H1 (cell line): ENCODE measurements around the gene KLHL8. TPM values are rescaled to one million over a fixed set of nuclear protein-coding genes. Genes with fewer than 3 reads are reported as not detected.

Source experiments
- CTCF ChIA-PET: fragments of 300-600 bp; sonication (Branson Sonifier 250); formaldehyde crosslinking; loops from one replicate; lab custom pipeline; 2021; ENCODE audit not compliant: partially characterized antibody; lab: Charles Lee
- POLR2A ChIA-PET: fragments of 300-600 bp; sonication (Branson Sonifier 250); formaldehyde crosslinking; loops from one replicate; lab custom pipeline; 2021; ENCODE audit warnings: inconsistent platforms; ENCODE audit not compliant: partially characterized antibody; lab: Charles Lee
- DNase-seq, 2 experiments: peaks; one replicate each; pipeline versions ENCODE4 v3.0.0 to v3.0.0-alpha.2; 2010 to 2022; ENCODE audit warnings: low spot score in 2 of 2, low read depth in 1 of 2, mixed read lengths in 1 of 2
- FAIRE-seq: peaks from 2 replicates; lab custom pipeline; 2011; peaks lifted over from hg19 to GRCh38; lab: Jason Lieb, UNC
- H2AFZ ChIP-seq: 2 replicates; pipeline ENCODE4 v1.8.1; 2012; ENCODE audit warnings: low read length, inconsistent platforms
- H2AK5ac ChIP-seq: 2 replicates; pipeline ENCODE4 v1.6.1; 2013; ENCODE audit warnings: low read depth, low read length
- H2BK120ac ChIP-seq: replicated peaks from 2 replicates; pipeline ENCODE3; 2013; ENCODE audit warnings: low read depth, low read length, inconsistent platforms
- H2BK12ac ChIP-seq: 2 replicates; pipeline ENCODE4 v1.6.1; 2013; ENCODE audit warnings: low read depth, low read length
- H2BK15ac ChIP-seq: 2 replicates; pipeline ENCODE4 v1.6.1; 2013; ENCODE audit warnings: low read length
- H2BK20ac ChIP-seq: 2 replicates; pipeline ENCODE4 v1.6.1; 2013; ENCODE audit warnings: low read length
- H2BK5ac ChIP-seq: 2 replicates; pipeline ENCODE4 v1.6.1; 2013; ENCODE audit warnings: low read depth, low read length
- H3K14ac ChIP-seq: 2 replicates; pipeline ENCODE4 v1.6.1; 2013; ENCODE audit warnings: inconsistent platforms; ENCODE audit not compliant: insufficient read length
- H3K18ac ChIP-seq: 2 replicates; pipeline ENCODE4 v1.6.1; 2013; ENCODE audit warnings: low read length; ENCODE audit errors: extremely low read depth
- H3K23ac ChIP-seq: 2 replicates; pipeline ENCODE4 v1.6.1; 2013; ENCODE audit warnings: inconsistent platforms; ENCODE audit not compliant: insufficient read length
- H3K23me2 ChIP-seq: 2 replicates; pipeline ENCODE4 v1.6.1; 2013; ENCODE audit warnings: low read depth, low read length
- H3K27ac ChIP-seq: 2 replicates; pipeline ENCODE4 v1.6.1; 2011; ENCODE audit warnings: low read depth, low read length, inconsistent platforms
- H3K27me3 ChIP-seq, 4 experiments: replicated peaks in 1 of 4; 1 replicate in 1 of 4; 2 replicates in 3 of 4; pipeline versions ENCODE4 v1.6.1 to v1.8.1; 2011 to 2013; ENCODE audit warnings: low read length in 3 of 4, mild to moderate bottlenecking in 3 of 4, inconsistent platforms in 2 of 4, mixed read lengths in 2 of 4, moderate library complexity in 1 of 4; ENCODE audit not compliant: control insufficient read depth in 3 of 4, insufficient read depth in 3 of 4; ENCODE audit errors: extremely low read depth in 1 of 4
- H3K36me3 ChIP-seq, 4 experiments: 2 replicates each; pipeline versions ENCODE4 v1.6.1 to v1.8.1; 2011 to 2013; ENCODE audit warnings: mild to moderate bottlenecking in 4 of 4, low read length in 3 of 4, moderate library complexity in 2 of 4, control low read depth in 1 of 4, inconsistent platforms in 1 of 4; ENCODE audit not compliant: insufficient read depth in 4 of 4, control insufficient read depth in 2 of 4
- H3K4ac ChIP-seq: replicated peaks from 2 replicates; pipeline ENCODE3; 2013; ENCODE audit warnings: low read length, low read depth, mixed read lengths, inconsistent platforms; ENCODE audit not compliant: insufficient read length
- H3K4me1 ChIP-seq, 4 experiments: replicated peaks in 1 of 4; 1 replicate in 1 of 4; 2 replicates in 3 of 4; pipeline versions ENCODE4 v1.6.1 to v1.8.1; 2011 to 2013; ENCODE audit warnings: low read length in 3 of 4, inconsistent platforms in 2 of 4, mixed read lengths in 1 of 4; ENCODE audit not compliant: insufficient read depth in 4 of 4, control insufficient read depth in 3 of 4
- H3K4me2 ChIP-seq, 2 experiments: 2 replicates each; pipeline versions ENCODE4 v1.6.1 to v1.8.1; 2011 to 2013; ENCODE audit warnings: low read depth in 2 of 2, low read length in 2 of 2, control low read depth in 1 of 2, inconsistent platforms in 1 of 2, mild to moderate bottlenecking in 1 of 2; ENCODE audit not compliant: insufficient read depth in 1 of 2
- H3K4me3 ChIP-seq, 4 experiments: fragments of 200-600, 300-600 bp in 1 of 4; sonication (generic), shearing (Covaris generic), sonication (Bioruptor Twin) in 1 of 4; 2 replicates each; pipeline versions ENCODE4 v1.5.1 to v1.8.1; 2011 to 2016; ENCODE audit warnings: low read length in 4 of 4, low read depth in 3 of 4, control low read depth in 2 of 4, inconsistent platforms in 2 of 4, mild to moderate bottlenecking in 2 of 4, mixed read lengths in 1 of 4, moderate library complexity in 1 of 4; ENCODE audit not compliant: insufficient read depth in 2 of 4; ENCODE audit errors: extremely low read depth in 1 of 4
- H3K56ac ChIP-seq: replicated peaks from 2 replicates; pipeline ENCODE3; 2013; ENCODE audit warnings: low read depth, mild to moderate bottlenecking, mixed read lengths, low read length, inconsistent platforms; ENCODE audit not compliant: insufficient read length
- H3K79me1 ChIP-seq: 2 replicates; pipeline ENCODE4 v1.6.1; 2013; ENCODE audit warnings: low read depth, low read length, control low read depth
- H3K79me2 ChIP-seq, 2 experiments: 2 replicates each; pipeline versions ENCODE4 v1.6.1 to v1.8.1; 2012 to 2013; ENCODE audit warnings: low read length in 2 of 2, mild to moderate bottlenecking in 2 of 2, inconsistent platforms in 1 of 2; ENCODE audit not compliant: insufficient read depth in 2 of 2, control insufficient read depth in 1 of 2
- H3K9ac ChIP-seq, 4 experiments: replicated peaks in 1 of 4; 1 replicate in 1 of 4; 2 replicates in 3 of 4; pipeline versions ENCODE4 v1.6.1 to v1.8.1; 2011 to 2013; ENCODE audit warnings: low read depth in 3 of 4, low read length in 3 of 4, control low read depth in 2 of 4, mild to moderate bottlenecking in 2 of 4, moderate library complexity in 2 of 4, inconsistent platforms in 1 of 4; ENCODE audit errors: extremely low read depth in 1 of 4
- H3K9me3 ChIP-seq, 2 experiments: 2 replicates each; pipeline versions ENCODE4 v1.6.1 to v1.8.1; 2012 to 2013; ENCODE audit warnings: mild to moderate bottlenecking in 2 of 2, moderate library complexity in 2 of 2, control low read depth in 1 of 2, inconsistent platforms in 1 of 2, low read depth in 1 of 2, low read length in 1 of 2, mixed read lengths in 1 of 2; ENCODE audit not compliant: insufficient read depth in 2 of 2
- H4K20me1 ChIP-seq, 2 experiments: replicated peaks in 1 of 2; 2 replicates each; pipeline versions ENCODE3 to v1.8.1; 2011 to 2013; ENCODE audit warnings: inconsistent platforms in 2 of 2, low read length in 2 of 2, mild to moderate bottlenecking in 1 of 2; ENCODE audit not compliant: insufficient read depth in 2 of 2, control insufficient read depth in 1 of 2
- H4K5ac ChIP-seq: 2 replicates; pipeline ENCODE4 v1.6.1; 2013; ENCODE audit warnings: low read length, low read depth, mixed read lengths, inconsistent platforms; ENCODE audit not compliant: insufficient read length
- H4K8ac ChIP-seq: 2 replicates; pipeline ENCODE4 v1.8.0; 2013; ENCODE audit warnings: mild to moderate bottlenecking, moderate library complexity, low read length, inconsistent platforms; ENCODE audit not compliant: insufficient read depth; ENCODE audit errors: extremely low read depth
- H4K91ac ChIP-seq: replicated peaks from 2 replicates; pipeline ENCODE3; 2013; ENCODE audit warnings: low read length, mixed read lengths, inconsistent platforms; ENCODE audit not compliant: insufficient read length
- RNF2 ChIP-seq: fragments of 200-900, 300-1000 bp; sonication (generic); IDR thresholded peaks from 2 replicates; pipeline ENCODE4 v1.7.1; 2016; ENCODE audit warnings: borderline replicate concordance, low read depth, mild to moderate bottlenecking, antibody characterized with exemption, low read length; ENCODE audit not compliant: poor library complexity, severe bottlenecking; ENCODE audit errors: missing control alignments
- WGBS, 2 experiments: shearing (Covaris generic) in 1 of 2; methylation state at CpG; one replicate each; pipeline versions ENCODE4 v1.1.6 to v1.1.7; 2013 to 2015; ENCODE audit warnings: low lambda C conversion rate in 2 of 2, mixed read lengths in 2 of 2, inconsistent platforms in 1 of 2, low coverage in 1 of 2, missing lambda C conversion rate in 1 of 2; ENCODE audit not compliant: insufficient replicate concordance in 2 of 2, insufficient coverage in 1 of 2, insufficient read length in 1 of 2; ENCODE audit errors: extremely low coverage in 1 of 2, missing lambda C conversion rate in 1 of 2; 5-methylcytosine and 5-hydroxymethylcytosine counted together
- polyA plus RNA-seq, 7 experiments: library from polyadenylated mRNA; depleted of rRNA in 3 of 7; stranded (reverse) in 5 of 7; unstranded in 2 of 7; fragments of >200 nt in 5 of 7; fragments of 200-250 nt in 2 of 7; gene quantifications; 1 replicate in 5 of 7; 2 replicates in 1 of 7; 4 replicates in 1 of 7; pipeline versions ENCODE4 v1.2.1 to v1.2.3, GENCODE V29; 2011 to 2013; ENCODE audit warnings: missing spikeins in 2 of 7, mixed read lengths in 2 of 7
- total RNA-seq: library from RNA; stranded (reverse); fragmentation: NEBNext Ultra II Directional; extraction: Animal tissue kit (Norgen Biotek cat#: 25700); gene quantifications from 2 replicates; pipeline ENCODE4 v1.2.1, GENCODE V29; 2021

Gene KLHL8
- total and polyA plus RNA-seq, 2 of the 8 experiments (the other 6 are each of a cell fraction or from before 2014, with no cell fraction given): 0.94 to 8.1 TPM

GRCh38 chr4:87228262-87228860 lies 7.9 kb upstream of the KLHL8 start:
- Histone ChIP-seq H4K91ac (no peak overlapping the region), H2BK20ac (no peak overlapping the region)
- 96% methylated on average over 2 of the region's 2 CpGs; no CpG with 5 or more reads in 1 of the 2 experiments for WGBS, 2 experiments
- TF ChIP-seq RNF2: no peak
- TF ChIP-seq, all 59 proteins: peak for 0
- ChIA-PET CTCF (no interaction called here), POLR2A (no interaction called here)
- Histone ChIP-seq H3K79me2 (no peaks in the 10 kb centered on the region), H2BK15ac (no peak overlapping the region), H2AFZ (no peak overlapping the region), H2BK5ac (no peak overlapping the region), H3K18ac (no peak overlapping the region), H3K79me1 (no peaks in the 10 kb centered on the region), H3K4me2 (no peak overlapping the region), H3K4me1 (no peaks in the 10 kb centered on the region), H3K9ac (no peak overlapping the region), H3K9me3 (no peaks in the 10 kb centered on the region), H4K8ac (no peak overlapping the region), H3K4ac (no peak overlapping the region), H3K23ac (no peak overlapping the region), H3K56ac (no peak overlapping the region), H3K14ac (no peak overlapping the region), H2BK12ac (no peak overlapping the region), H2BK120ac (no peak overlapping the region), H2AK5ac (no peak overlapping the region), H3K27me3 (no peaks in the 10 kb centered on the region), H4K20me1 (no peaks in the 10 kb centered on the region), H4K5ac (no peak overlapping the region), H3K23me2 (no peaks in the 10 kb centered on the region), H3K27ac (no peak overlapping the region), H3K36me3 (no peaks in the 10 kb centered on the region; a peak in 1 of 8 replicates), H3K4me3 (no peak overlapping the region)
- FAIRE-seq (no peak), DNase-seq (no peak)
